22Rv1 (cell line): Measurements from ENCODE around the gene ERN1.

Experiments used
- ZFX ChIP-seq: fragments of 450-650 bp; IDR thresholded peaks from 2 replicates; pipeline ENCODE4 v1.6.1; 2017; ENCODE audit warnings: antibody characterized with exemption, borderline replicate concordance
- TF ChIP-seq, protein P1 (sequence below): fragments of 450-650 bp; IDR thresholded peaks from 2 replicates; pipeline ENCODE4 v1.5.1; 2017; ENCODE audit warnings: mild to moderate bottlenecking

DNA sequence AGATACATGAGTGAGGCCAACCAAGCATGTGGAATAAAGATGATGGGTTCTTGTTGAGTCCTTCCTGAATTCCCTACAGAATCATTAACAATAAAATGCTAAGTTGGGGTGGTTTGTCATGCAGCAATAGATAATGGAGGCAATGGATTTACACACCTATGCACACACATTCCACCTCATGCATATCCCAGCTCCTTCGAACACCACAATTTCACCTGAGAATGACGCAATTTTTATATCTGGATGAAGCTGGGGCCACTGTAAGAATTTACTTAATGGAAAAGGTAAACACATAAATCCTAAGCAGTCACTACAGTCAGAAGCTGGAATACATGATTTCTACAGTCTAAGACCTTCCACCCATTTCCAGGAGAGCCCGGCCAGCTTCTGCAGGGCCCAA is 59.7 kb downstream of the ERN1 start:
- TF ChIP-seq, protein P1, sequence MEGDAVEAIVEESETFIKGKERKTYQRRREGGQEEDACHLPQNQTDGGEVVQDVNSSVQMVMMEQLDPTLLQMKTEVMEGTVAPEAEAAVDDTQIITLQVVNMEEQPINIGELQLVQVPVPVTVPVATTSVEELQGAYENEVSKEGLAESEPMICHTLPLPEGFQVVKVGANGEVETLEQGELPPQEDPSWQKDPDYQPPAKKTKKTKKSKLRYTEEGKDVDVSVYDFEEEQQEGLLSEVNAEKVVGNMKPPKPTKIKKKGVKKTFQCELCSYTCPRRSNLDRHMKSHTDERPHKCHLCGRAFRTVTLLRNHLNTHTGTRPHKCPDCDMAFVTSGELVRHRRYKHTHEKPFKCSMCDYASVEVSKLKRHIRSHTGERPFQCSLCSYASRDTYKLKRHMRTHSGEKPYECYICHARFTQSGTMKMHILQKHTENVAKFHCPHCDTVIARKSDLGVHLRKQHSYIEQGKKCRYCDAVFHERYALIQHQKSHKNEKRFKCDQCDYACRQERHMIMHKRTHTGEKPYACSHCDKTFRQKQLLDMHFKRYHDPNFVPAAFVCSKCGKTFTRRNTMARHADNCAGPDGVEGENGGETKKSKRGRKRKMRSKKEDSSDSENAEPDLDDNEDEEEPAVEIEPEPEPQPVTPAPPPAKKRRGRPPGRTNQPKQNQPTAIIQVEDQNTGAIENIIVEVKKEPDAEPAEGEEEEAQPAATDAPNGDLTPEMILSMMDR = no peak
- TF ChIP-seq ZFX = no peak
